Naive thymus-derived CD4-positive, alpha-beta T cell (primary cell): ENCODE results near the gene PLAGL2. TPM values are rescaled to one million over a fixed set of nuclear protein-coding genes. Genes with fewer than 3 reads are reported as not detected.
"Not testable (repeated sequence)": the region's sequence is repeated elsewhere in the genome, so short reads cannot be mapped to it uniquely, and the experiment has no call there.

ENCODE experiments used
- ATAC-seq: fragments of 150-1000 bp; cut with Tn5 transposase; 2 replicates; pipeline ENCODE4 v1.10.0; 2021; ENCODE audit warnings: mild to moderate bottlenecking, moderate library complexity
- CTCF ChIA-PET: fragments of 350-600 bp; sonication (Branson Sonifier 250); formaldehyde crosslinking; loops from one replicate; lab custom pipeline; 2021; ENCODE audit warnings: antibody characterized with exemption; lab: Charles Lee
- POLR2A ChIA-PET: fragments of 350-600 bp; sonication (Branson Sonifier 250); formaldehyde crosslinking; loops from one replicate; lab custom pipeline; 2021; ENCODE audit warnings: antibody characterized with exemption, inconsistent platforms; lab: Charles Lee
- DNase-seq, 9 donors: peaks; one replicate each; pipeline versions ENCODE4 v3.0.0 to v3.0.0-alpha.2; 2020 to 2022; ENCODE audit warnings: mixed read lengths in 1 of 9
- H3K27ac ChIP-seq: one replicate; pipeline ENCODE4 v1.7.0; 2013; ENCODE audit warnings: mild to moderate bottlenecking, low read depth, low read length, moderate library complexity
- H3K27me3 ChIP-seq, 2 donors: one replicate each; pipeline ENCODE4 v1.7.0; 2013; ENCODE audit warnings: low read length in 2 of 2, mild to moderate bottlenecking in 2 of 2, moderate library complexity in 2 of 2; ENCODE audit not compliant: control insufficient read depth in 2 of 2, insufficient read depth in 2 of 2
- H3K36me3 ChIP-seq, 3 experiments: 1 replicate in 2 of 3; 2 replicates in 1 of 3; pipeline ENCODE4 v1.7.0; 2013; ENCODE audit warnings: low read length in 3 of 3, mild to moderate bottlenecking in 3 of 3, moderate library complexity in 1 of 3; ENCODE audit not compliant: insufficient read depth in 3 of 3, control insufficient read depth in 2 of 3
- H3K4me1 ChIP-seq, 2 donors: one replicate each; pipeline ENCODE4 v1.7.0; 2013; ENCODE audit warnings: low read length in 2 of 2, mild to moderate bottlenecking in 2 of 2, moderate library complexity in 1 of 2; ENCODE audit not compliant: control insufficient read depth in 2 of 2, insufficient read depth in 2 of 2
- H3K4me3 ChIP-seq: 2 replicates; pipeline ENCODE4 v1.7.0; 2013; ENCODE audit warnings: mild to moderate bottlenecking, low read length
- H3K9me3 ChIP-seq, 3 experiments: 1 replicate in 2 of 3; 2 replicates in 1 of 3; pipeline ENCODE4 v1.7.0; 2013; ENCODE audit warnings: low read length in 3 of 3; ENCODE audit not compliant: control insufficient read depth in 2 of 3
- H3K27ac Mint-ChIP-seq, 9 donors: one replicate each; pipeline ENCODE4 v1.8.0; 2020 to 2022; ENCODE audit warnings: mixed read lengths in 9 of 9, mild to moderate bottlenecking in 8 of 9, moderate library complexity in 5 of 9, inconsistent platforms in 2 of 9
- H3K27me3 Mint-ChIP-seq, 5 donors: one replicate each; pipeline ENCODE4 v1.8.0; 2021 to 2022; ENCODE audit warnings: mixed read lengths in 5 of 5, mild to moderate bottlenecking in 1 of 5
- H3K36me3 Mint-ChIP-seq, 5 donors: one replicate each; pipeline ENCODE4 v1.8.0; 2020 to 2022; ENCODE audit warnings: mixed read lengths in 5 of 5, mild to moderate bottlenecking in 3 of 5, inconsistent platforms in 1 of 5
- H3K4me1 Mint-ChIP-seq, 7 donors: one replicate each; pipeline ENCODE4 v1.8.0; 2020 to 2022; ENCODE audit warnings: mixed read lengths in 7 of 7, mild to moderate bottlenecking in 3 of 7, inconsistent platforms in 1 of 7
- H3K4me3 Mint-ChIP-seq, 10 donors: one replicate each; pipeline ENCODE4 v1.8.0; 2020 to 2022; ENCODE audit warnings: mild to moderate bottlenecking in 10 of 10, mixed read lengths in 10 of 10, moderate library complexity in 6 of 10, inconsistent platforms in 2 of 10
- H3K9me3 Mint-ChIP-seq, 11 donors: one replicate each; pipeline ENCODE4 v1.8.0; 2020 to 2022; ENCODE audit warnings: mixed read lengths in 11 of 11, mild to moderate bottlenecking in 4 of 11, inconsistent platforms in 1 of 11, moderate library complexity in 1 of 11
- intact Hi-C, 2 donors: fragments of 100-400 bp; cut with micrococcal nuclease; formaldehyde crosslinking; loops; one replicate each; pipeline ENCODE4 v1.15.1; 2023
- polyA plus RNA-seq, 2 donors: library from polyadenylated mRNA; unstranded; fragments of 300-500 nt; fragmentation: Illumina TruSeq; gene quantifications; one replicate each; pipeline ENCODE4 v1.2.3, GENCODE V29; 2021
- total RNA-seq, 6 experiments: library from RNA in 5 of 6; stranded (reverse) in 5 of 6; gene quantifications; 1 replicate in 5 of 6; 2 replicates in 1 of 6; pipeline ENCODE4 v1.2.3 and lab custom pipeline; 2021 to 2026

The PLAGL2 gene
- total and polyA plus RNA-seq, 7 experiments from 2014 or later, result 3.1 to 30.1 (median 16.4) TPM

- H3K27me3 Mint-ChIP-seq, H3K4me3 Mint-ChIP-seq, H3K27ac ChIP-seq, H3K9me3 ChIP-seq, H3K4me3 ChIP-seq, DNase-seq, H3K27me3 ChIP-seq, H3K9me3 Mint-ChIP-seq, ATAC-seq, CTCF ChIA-PET, H3K36me3 Mint-ChIP-seq, POLR2A ChIA-PET, intact Hi-C loops, H3K4me1 ChIP-seq, H3K36me3 ChIP-seq: not testable (repeated sequence)
- Mint-ChIP-seq H3K27ac (peak overlapping the region in 5 of 9 donors; percentile 10 to 69 (median 54)), H3K4me1 (peaks cover 0 to 14% (median 10%) of the 10 kb centered on the region in 7 donors)
Measured at GRCh38 chr20:32246208-32246607, 38.7 kb upstream of the PLAGL2 start.

- no peaks in the 10 kb centered on the region for H3K9me3 Mint-ChIP-seq
- ATAC-seq, result no peak
- intact Hi-C loops, result no loop called here
- Histone ChIP-seq H3K36me3 (no peaks in the 10 kb centered on the region), H3K27ac (no peak overlapping the region), H3K9me3 (no peaks in the 10 kb centered on the region), H3K27me3 (no peaks in the 10 kb centered on the region), H3K4me1 (no peaks in the 10 kb centered on the region), H3K4me3 (no peak overlapping the region)
- H3K4me3 Mint-ChIP-seq, result no peak overlapping the region
- ChIA-PET POLR2A (no interaction called here), CTCF (interaction anchor here (0.8 kb wide), 1 partner anchor 13 kb away, joined by 3 read pairs; no protein-coding TSS in a partner anchor)
- DNase-seq, result no peak
- H3K4me1 Mint-ChIP-seq, result peaks cover 0 to 12% (median 9%) of the 10 kb centered on the region in 7 donors
- H3K27me3 Mint-ChIP-seq, result no peaks in the 10 kb centered on the region
- no peaks in the 10 kb centered on the region for H3K36me3 Mint-ChIP-seq
- peak overlapping the region in 1 of 9 donors; percentile 55 for H3K27ac Mint-ChIP-seq
Measured at GRCh38 chr20:32244959-32245358, 37.4 kb upstream of the PLAGL2 start.

GRCh38 chr20:32244150-32244823, 36.7 kb upstream of the PLAGL2 start:
- POLR2A ChIA-PET, result no interaction called here
- Mint-ChIP-seq H3K9me3 (no peaks in the 10 kb centered on the region), H3K36me3 (no peaks in the 10 kb centered on the region), H3K4me1 (peaks cover 0 to 6% (median 4%) of the 10 kb centered on the region in 7 donors), H3K27ac (peak overlapping the region in 1 of 9 donors; percentile 62), H3K4me3 (no peak overlapping the region), H3K27me3 (no peaks in the 10 kb centered on the region)
- H3K4me3 ChIP-seq, result no peak overlapping the region
- no peaks in the 10 kb centered on the region for H3K36me3 ChIP-seq
- H3K27ac ChIP-seq, result no peak overlapping the region
- CTCF ChIA-PET, result interaction anchor here (0.8 to 1.0 kb wide), 2 partner anchors 12 to 34 kb away, joined by 3 read pairs; no protein-coding TSS in a partner anchor
- H3K27me3 ChIP-seq, result no peaks in the 10 kb centered on the region
- H3K4me1 ChIP-seq, result no peaks in the 10 kb centered on the region
- ATAC-seq (no peak), DNase-seq (no peak)
- H3K9me3 ChIP-seq, result no peaks in the 10 kb centered on the region
- intact Hi-C loops, result no loop called here

GRCh38 chr20:32241807-32242206, 34.3 kb upstream of the PLAGL2 start:
- no peaks in the 10 kb centered on the region for H3K27me3 Mint-ChIP-seq
- DNase-seq (no peak), ATAC-seq (no peak)
- no peaks in the 10 kb centered on the region for H3K4me1 ChIP-seq
- intact Hi-C loops, result loop anchor here in 1 of 2 donors (2.0 kb wide), 1 partner anchor 411 kb away; no protein-coding TSS in a partner anchor
- no peaks in the 10 kb centered on the region for H3K9me3 ChIP-seq
- peak overlapping the region in 1 of 9 donors; percentile 6 for H3K27ac Mint-ChIP-seq
- H3K27me3 ChIP-seq, result no peaks in the 10 kb centered on the region
- H3K27ac ChIP-seq, result no peak overlapping the region
- peaks cover 0 to 2% (median 0%) of the 10 kb centered on the region in 3 experiments for H3K36me3 ChIP-seq
- no peak overlapping the region for H3K4me3 Mint-ChIP-seq
- ChIA-PET CTCF (no interaction called here), POLR2A (no interaction called here)
- peaks cover 0 to 7% (median 4%) of the 10 kb centered on the region in 5 donors for H3K36me3 Mint-ChIP-seq
- H3K4me3 ChIP-seq, result no peak overlapping the region
- H3K9me3 Mint-ChIP-seq, result no peaks in the 10 kb centered on the region
- peaks cover 0 to 2% (median 0%) of the 10 kb centered on the region in 7 donors for H3K4me1 Mint-ChIP-seq

GRCh38 chr20:32240205-32240604, 32.7 kb upstream of the PLAGL2 start:
- H3K9me3 ChIP-seq, result no peaks in the 10 kb centered on the region
- H3K36me3 ChIP-seq, result peaks cover 0 to 18% (median 0%) of the 10 kb centered on the region in 3 experiments
- no peaks in the 10 kb centered on the region for H3K4me1 ChIP-seq
- no peak overlapping the region for H3K27ac ChIP-seq
- H3K4me3 Mint-ChIP-seq, result no peak overlapping the region
- ATAC-seq, result no peak
- no peaks in the 10 kb centered on the region for H3K27me3 Mint-ChIP-seq
- no peak overlapping the region for H3K27ac Mint-ChIP-seq
- no peak for DNase-seq
- CTCF ChIA-PET, result interaction anchor here (0.6 to 0.7 kb wide), 3 partner anchors 9 to 17 kb away, joined by 3 to 4 read pairs (median 3); no protein-coding TSS in a partner anchor
- peaks cover 0 to 5% (median 0%) of the 10 kb centered on the region in 7 donors for H3K4me1 Mint-ChIP-seq
- peaks cover 0 to 17% (median 4%) of the 10 kb centered on the region in 5 donors for H3K36me3 Mint-ChIP-seq
- H3K27me3 ChIP-seq, result no peaks in the 10 kb centered on the region
- H3K9me3 Mint-ChIP-seq, result no peaks in the 10 kb centered on the region
- no peak overlapping the region for H3K4me3 ChIP-seq
- intact Hi-C loops, result loop anchor here in 1 of 2 donors (2.0 kb wide), 1 partner anchor 413 kb away; no protein-coding TSS in a partner anchor
- POLR2A ChIA-PET, result interaction anchor here (0.6 to 0.8 kb wide), 2 partner anchors 131 to 240 kb away, joined by 3 to 6 read pairs; no protein-coding TSS in a partner anchor

GRCh38 chr20:32238483-32239425, 31.2 kb upstream of the PLAGL2 start:
- intact Hi-C loops, result no loop called here
- no peaks in the 10 kb centered on the region for H3K27me3 ChIP-seq
- peaks cover 0 to 8% (median 0%) of the 10 kb centered on the region in 7 donors for H3K4me1 Mint-ChIP-seq
- H3K36me3 Mint-ChIP-seq, result peaks cover 0 to 29% (median 8%) of the 10 kb centered on the region in 5 donors
- ATAC-seq, result no peak
- no peak overlapping the region for H3K27ac ChIP-seq
- no peaks in the 10 kb centered on the region for H3K9me3 Mint-ChIP-seq
- CTCF ChIA-PET, result no interaction called here
- no peaks in the 10 kb centered on the region for H3K9me3 ChIP-seq
- no peak overlapping the region for H3K4me3 Mint-ChIP-seq
- no peak overlapping the region for H3K4me3 ChIP-seq
- no peak overlapping the region for H3K27ac Mint-ChIP-seq
- POLR2A ChIA-PET, result no interaction called here
- H3K4me1 ChIP-seq, result no peaks in the 10 kb centered on the region
- DNase-seq, result no peak
- no peaks in the 10 kb centered on the region for H3K27me3 Mint-ChIP-seq
- H3K36me3 ChIP-seq, result peaks cover 0 to 33% (median 0%) of the 10 kb centered on the region in 3 experiments
